BJ (cell line): Measurements from ENCODE around the gene DUSP11. TPM values are rescaled to one million over a fixed set of nuclear protein-coding genes. Genes with fewer than 3 reads are reported as not detected.

Experiments
- CTCF ChIA-PET: fragments of 350-600 bp; formaldehyde crosslinking; extraction: SDS; loops from one replicate; lab custom pipeline; 2021; ENCODE audit warnings: antibody characterized with exemption, inconsistent platforms; lab: Yijun Ruan, JAX
- POLR2A ChIA-PET: fragments of 300-600 bp; sonication (Branson Sonifier 250); formaldehyde crosslinking; extraction: SDS; loops from one replicate; lab custom pipeline; 2021; ENCODE audit warnings: antibody characterized with exemption; lab: Charles Lee
- DNase-seq: peaks from one replicate; pipeline ENCODE4 v3.0.0-alpha.2; 2011; ENCODE audit warnings: low read depth
- H3K27me3 ChIP-seq: 2 replicates; pipeline ENCODE4 v1.6.0; 2011; ENCODE audit warnings: low read length; ENCODE audit not compliant: control insufficient read depth, insufficient read depth
- H3K36me3 ChIP-seq: 2 replicates; pipeline ENCODE4 v1.5.1; 2011; ENCODE audit warnings: low read length; ENCODE audit not compliant: control insufficient read depth, insufficient read depth
- H3K4me3 ChIP-seq: 2 replicates; pipeline ENCODE4 v1.5.1; 2011; ENCODE audit warnings: low read depth, mild to moderate bottlenecking, control low read depth, low read length
- CTCF ChIP-seq: IDR thresholded peaks from 2 replicates; pipeline ENCODE4 v1.5.1; 2011; ENCODE audit warnings: low read depth, mild to moderate bottlenecking, control low read depth, inconsistent platforms, low read length, moderate library complexity; ENCODE audit not compliant: insufficient read depth
- polyA plus RNA-seq: library from polyadenylated mRNA; depleted of rRNA; stranded (reverse); fragments of >200 nt; gene quantifications from 2 replicates; pipeline ENCODE4 v1.2.3, GENCODE V29; 2011

The DUSP11 gene
- polyA plus RNA-seq, 1 experiment: 19.7 TPM

- Histone ChIP-seq H3K36me3 (peaks cover 6% of the 10 kb centered on the region), H3K4me3 (no peak overlapping the region), H3K27me3 (no peaks in the 10 kb centered on the region)
- CTCF ChIA-PET: no interaction called here
- POLR2A ChIA-PET: no interaction called here
- no peak for TF ChIP-seq CTCF
- no peak for DNase-seq
These were observed 33.1 kb downstream of the DUSP11 start for GRCh38 chr2:73746877-73747208.

GRCh38 chr2:73746015-73746876 lies 33.7 kb downstream of the DUSP11 start:
- no peak for DNase-seq
- TF ChIP-seq CTCF: no peak
- POLR2A ChIA-PET: no interaction called here

GRCh38 chr2:73740767-73741166 lies 39.1 kb downstream of the DUSP11 start:
- no peak for DNase-seq
- H3K4me3 ChIP-seq: no peak overlapping the region
- POLR2A ChIA-PET: no interaction called here
- no peak for TF ChIP-seq CTCF
- CTCF ChIA-PET: no interaction called here
- peaks cover 1% of the 10 kb centered on the region; the same call in 1 of the 2 replicates for H3K36me3 ChIP-seq
- no peaks in the 10 kb centered on the region for H3K27me3 ChIP-seq

More at GRCh38 chr2:73746015-73746876, 33.7 kb downstream of the DUSP11 start:
- Histone ChIP-seq H3K36me3 (peaks cover 6% of the 10 kb centered on the region), H3K4me3 (no peak overlapping the region), H3K27me3 (no peaks in the 10 kb centered on the region)
- CTCF ChIA-PET: no interaction called here

GRCh38 chr2:73739101-73739500 lies 40.8 kb downstream of the DUSP11 start:
- no peak for DNase-seq
- H3K27me3 ChIP-seq: no peaks in the 10 kb centered on the region
- CTCF ChIA-PET: no interaction called here

More at GRCh38 chr2:73739101-73739500, 40.8 kb downstream of the DUSP11 start:
- peaks cover 1% of the 10 kb centered on the region; the same call in 1 of the 2 replicates for H3K36me3 ChIP-seq
- POLR2A ChIA-PET: no interaction called here
- no peak for TF ChIP-seq CTCF
- no peak overlapping the region for H3K4me3 ChIP-seq
